Natural killer cell treated with Interleukin-12 subunit alpha and Interleukin-12 subunit beta and Interleukin-15 and Interleukin-18, amount 100 ng/mL, for 72 hours (primary cell): ENCODE data around the gene STAMBPL1. TPM values are rescaled to one million over a fixed set of nuclear protein-coding genes. Genes with fewer than 3 reads are reported as not detected.
"Not testable (repeated sequence)": the region's sequence is repeated elsewhere in the genome, so short reads cannot be mapped to it uniquely, and the experiment has no call there.

Source experiments
- ATAC-seq, 2 donors: fragments of 150-1000 bp; cut with Tn5 transposase in 1 of 2; sonication (Bioruptor Pico), chemical (Tn5 transposase) in 1 of 2; 2 replicates each; pipeline ENCODE4 v1.10.0; 2021
- DNase-seq: peaks from one replicate; pipeline ENCODE4 v3.0.0; 2022; ENCODE audit warnings: low spot score
- H3K27ac Mint-ChIP-seq, 2 donors: 1 replicate in 1 of 2; 2 replicates in 1 of 2; pipeline ENCODE4 v1.8.0; 2022; ENCODE audit warnings: mixed read lengths in 2 of 2, mild to moderate bottlenecking in 1 of 2, moderate library complexity in 1 of 2
- H3K27me3 Mint-ChIP-seq, 2 donors: 1 replicate in 1 of 2; 2 replicates in 1 of 2; pipeline ENCODE4 v1.8.0; 2022; ENCODE audit warnings: mixed read lengths in 2 of 2
- H3K36me3 Mint-ChIP-seq: one replicate; pipeline ENCODE4 v1.8.0; 2022; ENCODE audit warnings: mixed read lengths
- H3K4me1 Mint-ChIP-seq, 2 donors: 1 replicate in 1 of 2; 2 replicates in 1 of 2; pipeline ENCODE4 v1.8.0; 2022; ENCODE audit warnings: low read depth in 2 of 2, mixed read lengths in 2 of 2, mild to moderate bottlenecking in 1 of 2
- H3K4me3 Mint-ChIP-seq: one replicate; pipeline ENCODE4 v1.8.0; 2022; ENCODE audit warnings: mixed read lengths
- H3K9me3 Mint-ChIP-seq: 2 replicates; pipeline ENCODE4 v1.8.0; 2022; ENCODE audit warnings: mixed read lengths
- total RNA-seq, 2 donors: library from RNA; stranded (reverse); gene quantifications; one replicate each; pipeline ENCODE4 v1.2.3, GENCODE V29; 2022

Gene STAMBPL1
- total RNA-seq: 10 to 100 TPM; 21.0 to 37.6 TPM

- Mint-ChIP-seq H3K27me3 (peaks cover 0 to 3% of the 10 kb centered on the region in 2 donors), H3K36me3 (no peaks in the 10 kb centered on the region), H3K9me3 (no peaks in the 10 kb centered on the region), H3K27ac (peak within 1 kb of the TSS; percentile 90 to 97), H3K4me3 (peak within 1 kb of the TSS; percentile 92), H3K4me1 (peaks cover 40 to 54% of the 10 kb centered on the region in 2 donors)
- DNase-seq: peak; percentile 84
- ATAC-seq: peak; percentile 79 to 81
Observed at GRCh38 chr10:88879534-88880281, at the start of gene STAMBPL1. STAMBPL1 (plus strand) TSS chr10:88880245; CDS start chr10:88901709, 21,464 bp downstream.

DNA sequence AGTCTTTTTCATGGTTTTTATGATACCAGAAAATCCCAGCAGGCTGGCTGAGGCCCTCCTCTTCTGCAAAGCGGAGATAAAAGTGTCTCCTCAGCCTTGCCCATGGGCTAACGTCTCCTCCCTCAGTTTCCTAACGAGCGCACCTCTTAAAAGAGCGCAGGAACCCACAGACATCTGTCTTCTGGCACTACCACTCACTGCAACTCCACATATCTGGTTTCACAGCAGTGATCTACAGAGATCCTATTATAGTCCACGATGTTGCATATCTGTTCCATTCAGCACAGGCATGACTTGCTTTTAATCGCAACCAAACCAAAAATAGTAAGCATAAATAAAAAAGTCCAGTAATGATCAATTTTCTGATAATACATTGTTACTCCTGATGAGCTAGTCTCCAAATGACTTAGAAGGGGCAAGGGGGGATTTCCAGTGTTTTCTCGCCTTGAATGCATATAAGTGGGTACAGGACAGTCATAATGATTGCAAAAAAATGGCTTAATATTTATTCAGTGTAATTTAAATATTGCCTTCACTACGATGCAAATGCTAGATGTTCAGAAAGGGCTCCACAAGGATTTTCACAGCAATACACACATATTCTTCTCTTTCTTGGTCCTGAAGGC is 49.3 kb upstream of the STAMBPL1 start:
- peak overlapping the region; percentile 50 for H3K4me3 Mint-ChIP-seq

GRCh38 chr10:88831709-88832108 is 48.3 kb upstream of the STAMBPL1 start:
- no peak for DNase-seq
- H3K4me1 Mint-ChIP-seq: peaks cover 24 to 27% of the 10 kb centered on the region in 2 donors
- no peaks in the 10 kb centered on the region for H3K27me3 Mint-ChIP-seq
- peaks cover under 1% of the 10 kb centered on the region for H3K36me3 Mint-ChIP-seq
- H3K4me3 Mint-ChIP-seq: peak overlapping the region; percentile 50
- H3K9me3 Mint-ChIP-seq: peaks cover under 1% of the 10 kb centered on the region
- ATAC-seq: peak in 1 of 2 donors; percentile 60
- peak overlapping the region in 1 of 2 donors; percentile 33 for H3K27ac Mint-ChIP-seq

More for the DNA sequence above, 49.3 kb upstream of the STAMBPL1 start:
- ATAC-seq: no peak
- peaks cover 7% of the 10 kb centered on the region for H3K36me3 Mint-ChIP-seq
- DNase-seq: no peak
- H3K4me1 Mint-ChIP-seq: peaks cover 32 to 35% of the 10 kb centered on the region in 2 donors
- no peaks in the 10 kb centered on the region for H3K27me3 Mint-ChIP-seq
- H3K27ac Mint-ChIP-seq: peak overlapping the region in 1 of 2 donors; percentile 33
- H3K9me3 Mint-ChIP-seq: peaks cover 6% of the 10 kb centered on the region

DNA sequence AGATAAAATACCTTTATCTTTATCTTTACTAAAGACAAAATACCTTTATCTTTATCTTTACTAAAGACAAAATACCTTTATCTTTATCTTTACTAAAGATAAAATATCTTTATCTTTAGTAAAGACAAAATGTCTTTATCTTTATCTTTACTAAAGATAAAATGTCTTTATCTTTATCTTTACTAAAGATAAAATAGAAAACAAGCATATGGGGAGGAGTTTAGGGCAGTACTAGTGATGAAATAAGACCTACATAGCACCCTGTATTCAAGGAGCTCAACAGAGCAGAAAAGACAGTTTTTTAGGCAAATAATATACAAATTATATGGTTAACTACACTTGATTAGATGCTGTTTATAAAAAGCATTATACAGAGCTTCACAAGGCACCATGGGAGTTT is 47.7 kb upstream of the STAMBPL1 start:
- Mint-ChIP-seq H3K27ac (no peak overlapping the region), H3K4me3 (no peak overlapping the region), H3K36me3 (no peaks in the 10 kb centered on the region), H3K9me3 (no peaks in the 10 kb centered on the region), H3K4me1 (peaks cover 20% of the 10 kb centered on the region in 2 donors), H3K27me3 (no peaks in the 10 kb centered on the region)
- DNase-seq (no peak), ATAC-seq (no peak)

GRCh38 chr10:88833156-88833555 is 46.9 kb upstream of the STAMBPL1 start:
- peaks cover 20% of the 10 kb centered on the region in 2 donors for H3K4me1 Mint-ChIP-seq
- no peaks in the 10 kb centered on the region for H3K27me3 Mint-ChIP-seq
- no peaks in the 10 kb centered on the region for H3K9me3 Mint-ChIP-seq
- H3K27ac Mint-ChIP-seq: no peak overlapping the region
- H3K36me3 Mint-ChIP-seq: no peaks in the 10 kb centered on the region
- ATAC-seq: no peak
- no peak for DNase-seq
- no peak overlapping the region for H3K4me3 Mint-ChIP-seq

DNA sequence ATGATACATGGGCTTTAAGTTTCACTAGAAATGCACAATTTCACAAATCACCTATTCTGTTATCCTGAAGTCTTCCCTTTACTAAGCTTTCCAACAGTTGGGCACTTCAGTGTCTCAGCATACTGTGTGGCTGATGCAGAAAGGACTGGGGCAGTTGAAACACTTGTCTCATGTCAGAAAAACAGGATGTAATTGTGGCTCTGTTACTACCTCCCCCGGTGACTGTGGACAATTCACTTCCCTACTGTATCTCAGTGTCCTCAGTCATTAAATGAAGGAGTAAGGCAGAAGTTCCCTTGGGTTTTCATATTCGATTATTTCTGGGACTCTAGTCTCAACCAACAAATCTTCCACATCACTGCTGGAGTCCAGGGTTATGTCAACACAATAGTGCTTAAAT is 46.3 kb upstream of the STAMBPL1 start:
- no peak for ATAC-seq
- no peak overlapping the region for H3K4me3 Mint-ChIP-seq

GRCh38 chr10:88835096-88835909 is 44.7 kb upstream of the STAMBPL1 start:
- Mint-ChIP-seq H3K9me3 (no peaks in the 10 kb centered on the region), H3K36me3 (no peaks in the 10 kb centered on the region), H3K27me3 (no peaks in the 10 kb centered on the region), H3K4me1 (peaks cover 20 to 24% of the 10 kb centered on the region in 2 donors), H3K27ac (no peak overlapping the region), H3K4me3 (no peak overlapping the region)
- peak; percentile 88 to 93 for ATAC-seq
- peak; percentile 88 for DNase-seq

More for the DNA sequence above, 46.3 kb upstream of the STAMBPL1 start:
- DNase-seq: no peak
- H3K9me3 Mint-ChIP-seq: no peaks in the 10 kb centered on the region
- H3K4me1 Mint-ChIP-seq: peaks cover 17 to 20% of the 10 kb centered on the region in 2 donors
- H3K27ac Mint-ChIP-seq: peak overlapping the region; percentile 18 to 31
- H3K36me3 Mint-ChIP-seq: no peaks in the 10 kb centered on the region
- H3K27me3 Mint-ChIP-seq: no peaks in the 10 kb centered on the region

DNA sequence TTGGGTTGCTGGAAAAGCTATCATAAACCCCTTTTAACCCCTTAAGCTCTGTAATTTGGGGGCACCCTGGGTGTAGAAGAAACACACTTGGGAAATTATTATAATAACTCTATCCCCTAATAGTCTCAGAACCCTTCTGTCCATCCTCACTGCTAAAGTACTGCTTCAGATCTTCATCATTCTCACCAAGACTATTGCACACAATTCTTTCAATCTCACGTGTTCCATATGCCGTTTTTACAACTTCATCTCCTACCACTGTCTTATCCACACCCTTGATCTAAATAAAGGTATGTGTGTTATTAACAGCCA is 44.2 kb upstream of the STAMBPL1 start:
- Mint-ChIP-seq H3K4me1 (peaks cover 16 to 21% of the 10 kb centered on the region in 2 donors), H3K36me3 (no peaks in the 10 kb centered on the region), H3K9me3 (no peaks in the 10 kb centered on the region), H3K4me3 (no peak overlapping the region), H3K27ac (no peak overlapping the region), H3K27me3 (no peaks in the 10 kb centered on the region)
- ATAC-seq (no peak), DNase-seq (no peak)

DNA sequence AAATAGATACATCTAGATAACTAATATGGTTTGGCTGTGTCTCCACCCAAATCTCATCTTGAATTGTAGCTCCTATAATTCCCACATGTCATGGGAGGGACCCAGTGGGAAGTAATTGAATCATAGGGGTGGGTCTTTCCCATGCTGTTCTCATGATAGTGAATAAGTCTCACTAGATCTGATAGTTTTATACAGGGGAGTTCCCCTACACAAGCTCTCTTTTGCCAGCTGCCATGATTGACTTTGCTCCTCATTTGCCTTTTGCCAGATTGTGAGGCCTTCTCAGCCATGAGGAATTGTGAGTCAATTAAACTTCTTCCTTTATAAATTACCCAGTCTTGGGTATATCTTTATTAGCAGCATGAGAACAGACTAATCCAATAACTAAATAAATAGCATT is 42.4 kb upstream of the STAMBPL1 start:
- H3K36me3 Mint-ChIP-seq, H3K9me3 Mint-ChIP-seq, H3K27ac Mint-ChIP-seq, ATAC-seq, H3K4me3 Mint-ChIP-seq, DNase-seq, H3K27me3 Mint-ChIP-seq: not testable (repeated sequence)
- H3K4me1 Mint-ChIP-seq: peaks cover 5 to 13% of the 10 kb centered on the region in 2 donors

- Mint-ChIP-seq H3K36me3 (no peaks in the 10 kb centered on the region), H3K4me3 (no peak overlapping the region), H3K27ac (no peak overlapping the region), H3K9me3 (no peaks in the 10 kb centered on the region), H3K27me3 (peaks cover under 1 to 2% of the 10 kb centered on the region in 2 donors), H3K4me1 (peaks cover 2 to 11% of the 10 kb centered on the region in 2 donors)
- DNase-seq: no peak
- no peak for ATAC-seq
Observed at GRCh38 chr10:88838766-88839350, 41.2 kb upstream of the STAMBPL1 start.

DNA sequence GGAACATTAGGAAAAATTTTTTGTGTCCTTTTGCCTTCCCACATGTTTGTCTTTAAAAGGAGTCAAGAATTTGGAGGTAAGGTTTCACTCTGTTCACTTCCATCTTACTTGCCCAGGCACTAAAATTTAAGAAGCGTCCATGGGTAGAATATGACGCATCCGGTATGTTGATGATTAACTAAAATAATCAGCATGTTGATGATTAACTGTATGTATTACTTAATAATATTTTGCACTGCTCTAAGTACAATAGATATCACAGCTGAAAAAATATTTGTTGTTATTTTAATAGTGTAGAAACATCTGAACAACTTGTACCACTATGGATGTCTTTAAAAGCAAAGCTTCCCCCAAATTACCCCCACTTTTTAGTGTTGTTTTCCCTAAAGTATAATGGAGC is 39.9 kb upstream of the STAMBPL1 start:
- peaks cover 0 to 10% of the 10 kb centered on the region in 2 donors for H3K4me1 Mint-ChIP-seq
- ATAC-seq (no peak), DNase-seq (no peak)
- H3K4me3 Mint-ChIP-seq: no peak overlapping the region
- peaks cover 3 to 9% of the 10 kb centered on the region in 2 donors for H3K27me3 Mint-ChIP-seq
- no peaks in the 10 kb centered on the region for H3K36me3 Mint-ChIP-seq
- no peaks in the 10 kb centered on the region for H3K9me3 Mint-ChIP-seq
- no peak overlapping the region for H3K27ac Mint-ChIP-seq

- no peak overlapping the region for H3K27ac Mint-ChIP-seq
- peaks cover 0 to 10% of the 10 kb centered on the region in 2 donors for H3K4me1 Mint-ChIP-seq
- H3K27me3 Mint-ChIP-seq: peaks cover 6 to 17% of the 10 kb centered on the region in 2 donors
- DNase-seq (no peak), ATAC-seq (no peak)
- H3K4me3 Mint-ChIP-seq: no peak overlapping the region
- H3K9me3 Mint-ChIP-seq: no peaks in the 10 kb centered on the region
- H3K36me3 Mint-ChIP-seq: no peaks in the 10 kb centered on the region
Observed at GRCh38 chr10:88840881-88841280, 39.2 kb upstream of the STAMBPL1 start.

DNA sequence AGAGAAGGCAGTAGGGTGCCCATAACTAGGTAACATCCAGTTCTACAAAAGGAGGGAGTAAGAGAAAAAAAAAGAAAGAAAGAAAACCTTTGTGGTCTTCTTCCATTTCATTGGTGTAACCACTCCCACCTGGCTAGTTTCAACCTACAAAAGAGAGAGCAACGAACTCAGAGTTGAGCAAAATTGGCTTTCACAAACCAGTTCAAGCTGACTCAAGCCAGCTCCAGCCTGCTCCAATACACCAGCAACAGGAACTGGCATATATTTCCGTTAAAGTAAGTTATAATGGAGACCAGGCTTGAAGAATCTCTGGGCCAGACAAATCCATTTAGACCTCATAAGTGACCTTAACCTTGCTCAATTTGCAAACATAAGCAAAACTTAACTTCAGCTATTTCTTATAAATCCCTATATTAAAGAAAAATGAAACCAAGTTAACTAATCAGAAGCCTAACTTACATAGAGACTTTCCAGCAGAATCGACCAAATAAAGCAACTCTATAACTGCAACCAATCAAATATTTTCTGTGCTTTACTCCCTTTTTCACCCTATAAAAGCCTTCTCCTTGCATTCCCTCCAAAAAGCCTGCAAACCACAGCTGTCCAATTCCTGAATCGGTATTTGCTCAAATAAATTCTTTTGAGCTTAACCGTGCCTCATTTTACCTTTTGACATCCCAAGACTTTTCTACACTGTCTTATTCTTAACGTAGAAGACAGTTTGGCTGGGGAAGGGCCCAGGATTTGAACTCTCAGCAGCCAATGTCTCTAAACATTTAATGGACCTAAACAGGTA is 38.5 kb upstream of the STAMBPL1 start:
- ATAC-seq (no peak), DNase-seq (no peak)
- no peak overlapping the region for H3K4me3 Mint-ChIP-seq
- H3K27ac Mint-ChIP-seq: no peak overlapping the region
- H3K9me3 Mint-ChIP-seq: no peaks in the 10 kb centered on the region
- H3K27me3 Mint-ChIP-seq: peaks cover 6 to 20% of the 10 kb centered on the region in 2 donors
- H3K4me1 Mint-ChIP-seq: peaks cover 0 to 10% of the 10 kb centered on the region in 2 donors
- H3K36me3 Mint-ChIP-seq: no peaks in the 10 kb centered on the region
